NCI-H2227 (cell line): Measurements from ENCODE around the gene SLC27A3.

ENCODE experiments used
- DNase-seq: peaks from one replicate; lab custom pipeline; 2025; ENCODE audit not compliant: unreplicated experiment; lab: John Stamatoyannopoulos, UW

SLC27A3 gene, protein sequence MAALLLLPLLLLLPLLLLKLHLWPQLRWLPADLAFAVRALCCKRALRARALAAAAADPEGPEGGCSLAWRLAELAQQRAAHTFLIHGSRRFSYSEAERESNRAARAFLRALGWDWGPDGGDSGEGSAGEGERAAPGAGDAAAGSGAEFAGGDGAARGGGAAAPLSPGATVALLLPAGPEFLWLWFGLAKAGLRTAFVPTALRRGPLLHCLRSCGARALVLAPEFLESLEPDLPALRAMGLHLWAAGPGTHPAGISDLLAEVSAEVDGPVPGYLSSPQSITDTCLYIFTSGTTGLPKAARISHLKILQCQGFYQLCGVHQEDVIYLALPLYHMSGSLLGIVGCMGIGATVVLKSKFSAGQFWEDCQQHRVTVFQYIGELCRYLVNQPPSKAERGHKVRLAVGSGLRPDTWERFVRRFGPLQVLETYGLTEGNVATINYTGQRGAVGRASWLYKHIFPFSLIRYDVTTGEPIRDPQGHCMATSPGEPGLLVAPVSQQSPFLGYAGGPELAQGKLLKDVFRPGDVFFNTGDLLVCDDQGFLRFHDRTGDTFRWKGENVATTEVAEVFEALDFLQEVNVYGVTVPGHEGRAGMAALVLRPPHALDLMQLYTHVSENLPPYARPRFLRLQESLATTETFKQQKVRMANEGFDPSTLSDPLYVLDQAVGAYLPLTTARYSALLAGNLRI

DNA sequence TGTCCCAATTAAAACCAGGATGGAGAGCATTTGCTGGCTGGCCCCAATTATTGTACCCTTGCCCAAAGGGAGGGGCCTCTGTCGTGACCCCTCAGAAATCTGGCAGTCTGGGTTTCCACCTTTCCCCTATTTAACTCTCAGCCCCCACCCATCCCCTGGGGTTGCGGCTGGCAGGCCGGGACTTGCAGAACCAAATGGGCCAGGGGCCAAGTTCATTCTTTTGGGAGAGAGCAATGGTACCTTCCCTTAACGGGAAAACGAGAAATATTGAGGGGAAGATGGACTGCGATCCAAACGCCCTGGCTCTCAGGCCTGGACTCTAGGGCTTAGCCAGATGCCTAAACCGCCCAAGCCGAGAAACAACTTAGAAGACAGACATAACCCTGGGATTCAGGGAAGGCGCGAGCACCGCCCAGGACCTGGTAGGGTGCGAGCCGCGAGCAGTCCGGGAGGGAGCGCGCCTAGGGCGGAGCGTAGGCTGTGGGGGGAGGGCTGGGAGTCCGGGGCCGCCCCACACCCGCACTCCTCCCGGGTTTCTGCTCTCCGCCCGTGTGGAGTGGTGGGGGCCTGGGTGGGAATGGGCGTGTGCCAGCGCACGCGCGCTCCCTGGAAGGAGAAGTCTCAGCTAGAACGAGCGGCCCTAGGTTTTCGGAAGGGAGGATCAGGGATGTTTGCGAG, at the start of gene SLC27A3:
Gene SLC27A3 (plus strand): TSS at position 628 of the 678 bp plus-strand sequence. CDS start 91 bp downstream, outside the sequence.
- DNase-seq: peak; percentile 85

DNA sequence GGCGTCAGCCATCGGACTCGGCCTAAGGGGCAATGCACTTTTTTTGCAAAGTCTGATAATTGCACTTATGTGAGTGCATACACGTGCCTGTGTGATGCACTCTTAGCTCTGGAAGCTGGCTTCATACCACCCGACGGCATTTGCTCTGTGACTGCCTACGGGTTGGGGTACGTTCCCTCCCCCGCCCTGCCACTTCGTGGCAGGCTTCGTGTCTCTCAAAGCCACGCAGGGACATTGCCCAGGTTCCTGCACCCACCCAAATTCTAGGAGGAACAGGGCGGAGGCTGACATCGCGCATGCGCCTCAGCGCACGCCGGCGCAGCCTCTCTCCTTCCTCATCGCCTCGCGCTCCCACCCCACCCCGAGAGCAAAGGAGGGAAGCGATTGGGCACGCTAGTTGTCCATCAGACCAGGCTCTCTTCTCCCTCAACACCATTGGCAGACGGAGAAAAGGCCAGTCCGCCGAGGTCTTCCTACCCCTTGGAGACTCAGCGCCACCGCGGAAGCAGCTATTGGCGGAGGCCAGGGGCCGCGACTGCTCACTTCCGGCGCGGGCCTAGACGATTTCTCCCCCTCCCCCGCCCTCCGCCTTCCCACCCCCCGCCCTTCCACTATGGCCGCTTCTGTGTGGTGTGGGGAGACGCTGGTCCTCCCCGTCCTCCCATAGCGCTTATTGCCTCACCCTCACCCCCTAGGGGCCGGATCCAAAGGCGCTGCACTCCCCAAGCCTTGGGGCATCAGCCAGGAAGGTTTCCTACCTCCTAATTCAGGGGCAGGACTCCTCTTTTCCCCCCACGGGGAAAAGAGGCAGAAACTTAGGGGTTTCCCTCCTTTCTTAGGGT, 47.5 kb upstream of the SLC27A3 start, which contains the start of gene INTS3:
Gene INTS3 (plus strand): TSS at position 588 of the 842 bp plus-strand sequence. CDS start 585 bp downstream, outside the sequence.
- DNase-seq: peak; percentile 100

DNA sequence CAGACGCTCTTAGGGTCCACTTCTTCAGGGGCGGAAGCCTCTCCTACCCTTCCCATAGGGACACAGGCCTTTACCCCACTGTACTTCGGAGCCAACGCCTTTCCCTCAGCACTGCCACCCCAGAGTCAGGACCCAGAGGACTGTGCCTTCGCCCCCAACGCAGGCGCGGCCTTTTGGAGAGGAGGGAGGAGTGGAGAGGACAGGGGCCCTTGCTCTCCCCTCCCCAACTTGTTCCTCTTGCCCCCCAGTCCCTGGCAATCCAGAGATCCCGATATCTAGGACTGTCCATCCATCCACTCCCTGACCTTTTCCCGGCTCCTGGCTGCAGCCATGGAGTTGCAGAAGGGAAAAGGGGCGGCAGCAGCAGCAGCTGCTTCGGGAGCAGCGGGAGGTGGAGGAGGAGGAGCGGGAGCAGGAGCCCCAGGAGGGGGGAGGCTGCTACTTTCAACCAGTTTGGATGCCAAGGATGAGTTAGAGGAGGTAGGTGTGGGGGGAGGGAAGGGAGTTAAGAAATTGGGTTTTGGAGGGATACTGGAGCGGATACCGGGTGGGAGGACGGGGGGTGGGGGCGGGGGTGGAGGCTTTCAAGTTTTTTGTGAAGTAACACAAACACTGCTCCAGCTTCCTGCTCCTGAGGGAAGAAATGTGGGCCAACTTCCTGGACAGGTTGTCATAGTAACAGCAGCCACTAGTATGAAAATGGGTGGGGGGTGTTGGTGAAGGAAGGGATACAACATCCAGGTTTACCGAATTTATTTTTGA, 46.7 kb upstream of the SLC27A3 start:
- peak; percentile 69 for DNase-seq

DNA sequence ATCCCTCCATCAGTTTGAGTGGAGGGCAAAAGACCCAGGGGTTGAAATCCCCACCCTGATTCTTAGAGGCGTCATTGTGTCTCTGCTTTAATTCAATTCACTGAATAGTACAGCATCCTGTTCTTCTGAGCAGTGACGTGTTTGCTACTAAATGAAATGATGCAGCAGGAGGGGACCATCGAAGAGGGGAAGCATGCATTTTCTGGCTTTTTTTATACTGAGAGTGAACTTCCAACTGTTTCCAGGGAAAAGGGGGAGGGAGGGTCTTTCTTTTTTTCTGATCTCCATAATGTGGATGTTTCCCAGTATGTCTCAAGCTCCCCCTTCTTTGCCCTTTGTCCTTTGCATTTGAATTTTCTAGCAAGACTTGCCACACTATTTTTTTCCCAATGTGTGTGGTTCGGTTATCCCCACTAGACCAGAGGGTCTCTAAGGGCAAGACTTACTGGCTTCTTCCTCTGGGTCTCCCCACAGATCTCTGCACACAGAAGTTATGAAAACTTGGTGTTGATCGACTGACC, 44.7 kb upstream of the SLC27A3 start:
- no peak for DNase-seq

DNA sequence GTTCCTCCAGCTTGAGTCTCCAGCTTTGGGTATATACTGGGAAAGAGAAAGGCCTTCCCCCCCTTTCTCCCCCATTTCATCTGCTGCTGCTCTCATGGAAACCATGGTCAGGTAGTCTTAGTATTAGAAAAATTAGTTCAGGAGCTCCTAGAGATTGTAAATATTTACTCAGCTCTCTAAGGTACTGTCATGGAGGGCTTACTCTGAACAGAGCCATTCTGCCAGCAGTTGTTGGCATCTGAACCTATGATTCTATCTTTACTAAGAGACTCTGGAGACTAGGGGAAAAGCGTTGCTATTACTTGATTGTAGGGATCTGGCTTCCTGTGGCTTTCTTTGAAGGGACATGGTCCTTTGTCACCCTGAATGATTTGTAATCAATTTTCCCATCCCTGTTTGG, 41.2 kb upstream of the SLC27A3 start:
- DNase-seq: no peak

DNA sequence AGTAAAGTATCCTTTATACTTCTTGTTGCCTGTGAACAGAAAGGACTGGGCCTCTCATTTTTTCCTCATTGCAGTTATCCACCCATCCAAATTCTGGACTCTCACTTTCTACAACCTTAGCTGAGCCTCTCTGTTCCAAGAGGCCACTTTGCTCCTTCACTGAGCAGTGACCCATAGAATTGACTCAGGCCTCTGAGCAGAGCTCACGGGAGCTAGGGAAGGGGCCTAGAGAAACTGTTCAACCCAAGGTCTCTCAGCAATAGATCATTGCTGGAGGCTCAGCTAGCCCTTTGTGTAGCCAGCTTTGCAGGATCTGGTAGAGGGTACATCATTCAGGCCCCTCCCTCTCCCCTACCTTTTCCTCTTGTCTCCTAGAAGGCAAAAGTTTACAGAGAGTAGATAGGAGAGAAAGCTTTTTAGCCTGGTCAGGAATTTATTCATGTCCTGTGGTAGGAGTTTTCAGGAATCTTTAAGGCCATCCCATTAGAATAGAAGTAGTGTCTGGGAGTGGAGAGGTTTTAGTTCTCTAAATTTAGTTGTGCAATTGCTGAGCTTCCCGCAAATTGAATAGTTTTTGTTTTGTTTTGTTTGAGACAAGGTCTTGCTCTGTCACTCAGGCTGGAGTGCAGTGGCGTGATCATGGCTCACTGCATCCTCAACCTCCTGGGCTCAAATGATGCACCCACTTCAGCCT, 40.7 kb upstream of the SLC27A3 start:
- DNase-seq: no peak

DNA sequence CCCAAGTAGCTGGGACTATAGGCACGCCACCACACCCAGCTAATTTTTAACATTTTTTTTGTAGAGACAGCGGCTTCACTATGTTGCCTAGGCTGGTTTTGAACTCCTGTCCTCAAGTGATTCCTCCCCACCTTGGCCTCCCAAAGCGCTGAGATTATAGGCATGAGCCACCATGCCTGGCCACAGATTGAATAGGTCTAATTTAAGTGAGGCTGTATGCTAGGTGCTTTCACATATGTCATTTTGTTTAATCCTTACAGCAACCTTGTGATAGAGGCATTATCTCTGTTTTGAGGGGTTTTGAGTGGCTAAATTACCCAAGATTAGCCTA, 40.2 kb upstream of the SLC27A3 start:
- peak; percentile 30 for DNase-seq

DNA sequence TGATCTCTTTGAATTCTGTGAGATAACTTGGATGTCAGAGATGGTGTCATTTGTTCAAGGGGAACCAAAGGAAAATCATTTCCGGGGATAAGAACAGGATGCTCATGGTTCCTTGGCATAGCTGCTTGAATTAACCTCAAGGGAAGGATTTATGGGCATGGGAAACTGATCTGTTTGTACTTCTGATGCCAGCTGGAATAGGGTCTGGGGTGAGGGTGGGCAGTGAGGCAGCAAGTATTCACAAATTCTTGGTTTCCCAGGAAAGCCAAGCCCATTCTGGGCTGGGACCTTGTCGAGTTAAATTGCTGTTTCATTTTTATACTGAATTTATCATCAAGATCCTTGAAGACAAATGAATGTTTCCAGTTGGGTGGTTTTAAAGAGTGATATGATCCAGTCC, 33.2 kb upstream of the SLC27A3 start:
- DNase-seq: no peak

DNA sequence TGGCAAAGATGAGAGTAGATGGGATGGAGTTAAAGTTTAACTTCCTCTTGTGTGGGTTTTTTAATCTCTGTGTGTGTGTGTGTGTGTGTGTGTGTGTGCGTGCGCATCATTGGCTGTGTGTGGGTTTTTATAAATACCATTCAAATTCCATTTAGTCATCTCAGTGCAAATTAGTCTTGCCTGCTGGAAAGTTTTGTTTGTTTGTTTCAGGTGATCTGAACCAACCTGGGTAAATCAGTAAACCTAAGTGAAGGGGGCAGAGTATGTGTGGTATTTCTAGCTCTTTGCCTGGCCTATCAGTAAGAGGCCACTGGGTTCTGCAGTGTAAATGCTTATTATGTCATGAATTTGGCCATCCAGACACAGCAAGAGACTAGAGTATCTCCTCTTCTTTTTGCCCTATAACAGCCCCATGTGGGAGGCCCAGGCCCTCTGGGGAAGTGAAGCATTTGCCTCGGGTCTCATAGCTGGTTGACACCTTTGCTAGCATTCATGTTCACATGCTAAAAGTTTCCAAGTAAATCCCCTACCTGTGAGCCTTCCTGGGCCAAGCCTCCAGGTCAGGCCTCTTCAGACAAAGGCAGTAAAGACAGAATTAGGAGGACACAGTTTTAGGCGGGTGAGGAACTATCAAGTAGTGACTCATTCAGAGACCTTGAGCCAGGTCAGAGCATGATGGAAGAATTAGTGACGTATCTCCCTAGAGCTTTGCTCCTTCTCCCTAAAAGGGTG, 32.6 kb upstream of the SLC27A3 start:
- no peak for DNase-seq

DNA sequence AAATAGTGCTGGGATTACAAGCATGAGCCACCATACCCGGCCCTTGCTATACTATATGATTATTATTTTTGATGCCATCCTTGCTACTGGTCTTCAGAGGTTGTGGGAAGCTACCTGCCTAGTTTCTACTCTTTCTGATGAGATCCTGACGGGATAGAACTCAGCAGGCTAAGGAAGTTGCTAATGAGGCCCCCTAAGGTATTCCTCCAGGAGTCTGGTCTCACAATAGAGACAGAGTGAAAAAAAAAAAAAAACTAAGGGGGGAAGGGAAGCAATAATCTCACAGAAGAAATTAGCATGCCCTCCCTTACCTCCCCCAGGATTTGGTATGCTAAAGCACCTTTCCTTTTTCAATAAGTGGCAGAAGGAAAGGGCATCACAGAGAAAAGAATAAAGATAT, 29.8 kb upstream of the SLC27A3 start:
- no peak for DNase-seq

DNA sequence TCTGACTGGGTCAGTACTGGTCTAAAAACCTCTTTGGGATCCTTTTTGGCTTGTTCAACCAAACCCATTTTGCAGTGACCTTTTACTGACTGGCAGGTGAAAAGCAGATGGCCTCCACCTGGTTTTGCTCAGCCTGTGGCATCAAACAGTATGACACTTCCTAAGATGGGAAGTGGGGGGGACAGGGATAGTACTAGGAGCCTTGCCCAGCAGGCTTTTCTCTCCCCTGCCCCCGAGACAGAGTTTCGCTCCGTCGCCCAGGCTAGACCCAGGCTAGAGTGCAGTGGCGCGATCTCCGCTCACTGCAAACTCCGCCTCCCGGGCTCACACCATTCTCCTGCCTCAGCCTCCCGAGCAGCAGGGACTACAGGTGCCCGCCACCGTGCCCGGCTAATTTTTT, 29.0 kb upstream of the SLC27A3 start:
- DNase-seq: no peak

DNA sequence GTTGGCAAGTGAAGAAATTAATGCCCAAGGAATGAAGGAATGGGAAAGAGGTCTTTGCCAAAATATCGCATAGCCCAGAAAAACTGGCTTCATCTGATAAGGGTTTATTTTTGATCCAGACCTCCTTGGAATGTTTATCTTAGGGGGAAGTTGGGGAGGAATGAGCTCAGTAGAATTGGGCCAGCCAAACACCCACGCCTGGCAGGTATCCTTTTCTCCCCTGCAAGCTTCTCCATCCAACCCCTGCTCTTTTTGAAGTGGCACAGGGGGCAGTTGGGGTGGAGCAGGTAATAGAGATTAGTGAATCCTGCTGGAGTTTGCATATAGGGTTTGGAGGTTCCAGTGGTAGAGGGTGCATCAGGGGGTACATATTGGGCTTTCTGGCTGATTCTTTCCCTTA, 26.3 kb upstream of the SLC27A3 start:
- DNase-seq: no peak

DNA sequence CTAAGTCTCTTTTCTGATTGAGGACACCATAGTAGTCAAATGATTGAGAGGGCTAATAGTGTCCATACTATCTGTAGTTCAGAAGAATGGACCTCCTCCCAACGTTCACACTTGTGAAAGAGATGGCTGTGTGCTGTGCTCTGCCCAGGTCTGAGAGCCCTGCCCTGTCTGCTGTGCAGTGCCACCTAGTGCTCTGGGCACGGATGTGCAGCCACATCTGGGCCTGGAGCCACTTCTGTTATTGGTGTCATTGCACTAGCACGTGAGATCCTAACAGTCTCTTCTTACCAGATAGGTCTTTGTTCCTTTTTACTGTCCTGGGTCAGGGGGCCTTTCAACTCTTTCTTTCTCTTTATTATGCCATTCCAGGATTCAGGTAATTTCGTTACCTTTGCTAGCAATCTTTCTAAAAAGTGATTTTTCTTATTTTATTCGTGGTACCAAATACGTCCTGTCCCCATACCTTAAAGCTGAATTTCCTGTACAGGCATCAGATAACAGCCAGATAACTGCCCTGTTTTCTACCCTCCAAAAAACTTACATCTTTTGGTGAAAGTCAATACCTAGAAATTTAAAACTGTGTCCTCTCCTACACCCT, 25.7 kb upstream of the SLC27A3 start:
- peak; percentile 89 for DNase-seq

DNA sequence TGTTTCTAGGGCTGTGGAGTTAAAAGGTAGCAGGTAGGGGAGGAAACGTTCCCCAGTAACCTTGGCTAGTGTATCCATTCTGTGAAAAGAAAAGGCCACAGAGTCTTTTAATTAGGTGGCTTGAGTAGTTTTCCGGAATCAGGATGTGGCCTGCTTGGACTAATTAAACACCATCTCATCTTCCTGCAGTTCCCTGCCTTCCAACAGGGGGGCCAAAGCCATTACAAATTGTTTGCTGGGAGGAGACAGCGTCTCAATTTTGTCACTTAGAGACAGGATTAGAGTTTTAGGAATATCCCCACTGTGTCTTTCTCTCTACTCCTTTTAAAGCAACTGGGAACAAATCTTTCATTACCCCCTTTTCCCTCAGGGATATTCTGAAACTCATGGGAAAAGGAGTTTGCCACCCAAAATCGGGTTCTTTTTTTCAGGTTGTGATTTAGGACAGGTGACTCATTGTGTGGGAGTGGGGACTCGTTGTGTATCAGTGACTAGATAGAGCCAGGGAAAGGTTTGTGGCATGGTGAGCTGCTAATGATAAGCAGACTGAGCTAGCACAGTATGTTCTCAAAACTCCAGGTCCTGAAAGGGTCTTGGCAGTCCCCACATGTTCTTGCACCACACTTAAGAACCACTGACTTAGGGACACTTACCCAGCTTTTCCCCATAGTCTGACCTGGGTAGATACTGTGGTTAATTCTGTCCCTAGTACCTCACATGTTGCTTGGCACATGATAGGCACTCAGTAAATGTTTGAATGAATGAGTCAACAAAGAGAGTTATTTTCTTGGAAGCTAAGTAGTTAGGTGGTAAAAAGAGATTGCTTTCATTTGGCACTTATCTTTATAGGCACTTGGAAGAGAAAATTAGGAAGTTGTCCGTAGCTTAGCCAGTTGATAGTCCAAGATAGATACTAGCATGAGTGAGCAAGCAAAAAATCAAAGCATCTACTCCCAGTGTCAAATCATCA, 24.9 kb upstream of the SLC27A3 start:
- DNase-seq: no peak

DNA sequence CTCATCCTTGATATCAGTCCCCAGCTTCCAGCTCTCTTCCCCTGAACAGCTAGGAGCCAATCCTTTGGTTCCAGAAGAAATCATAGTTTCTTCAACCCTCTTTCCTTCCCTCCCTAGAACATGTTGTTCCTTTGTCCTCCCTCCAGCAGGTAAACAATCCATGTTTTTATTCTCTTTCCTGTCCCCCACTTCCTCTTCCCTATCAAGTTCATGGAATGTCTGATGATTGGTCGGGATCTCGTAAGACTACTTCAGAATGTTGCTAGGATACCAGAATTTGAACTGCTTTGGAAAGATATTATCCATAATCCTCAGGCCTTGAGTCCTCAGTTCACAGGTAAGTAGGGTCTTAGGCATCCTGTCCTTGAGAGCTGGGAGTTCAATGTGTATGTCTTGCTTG, 23.1 kb upstream of the SLC27A3 start:
- no peak for DNase-seq

DNA sequence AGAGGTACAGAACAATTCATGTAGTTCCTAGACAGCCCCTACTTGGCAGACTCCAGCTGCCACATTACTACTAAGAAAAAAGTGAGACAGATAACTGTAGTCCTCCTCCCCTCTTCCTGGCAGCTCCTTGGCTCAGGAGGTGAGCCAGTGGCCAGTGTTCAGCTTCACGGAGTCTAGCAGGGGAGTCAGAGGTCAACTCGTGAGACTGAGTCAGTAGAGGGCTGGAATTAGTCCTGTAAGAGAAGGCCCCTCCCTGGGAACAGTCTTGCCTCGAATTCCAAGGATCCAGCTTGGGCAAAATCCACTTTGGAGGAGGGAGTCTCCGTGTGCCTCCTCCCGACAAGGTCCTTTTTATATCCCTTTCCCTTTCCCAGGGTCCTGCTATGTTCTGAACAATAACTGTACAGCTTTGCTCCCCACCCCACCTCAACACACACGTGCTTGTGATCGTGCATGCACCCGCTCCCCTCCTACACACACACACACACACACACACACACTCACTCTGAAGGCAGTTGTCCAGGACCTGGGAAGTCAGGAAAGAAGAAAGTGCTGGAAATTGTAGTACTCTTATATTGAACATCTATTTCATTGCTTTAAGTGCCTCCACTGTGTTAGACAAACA, 22.5 kb upstream of the SLC27A3 start:
- DNase-seq: no peak

DNA sequence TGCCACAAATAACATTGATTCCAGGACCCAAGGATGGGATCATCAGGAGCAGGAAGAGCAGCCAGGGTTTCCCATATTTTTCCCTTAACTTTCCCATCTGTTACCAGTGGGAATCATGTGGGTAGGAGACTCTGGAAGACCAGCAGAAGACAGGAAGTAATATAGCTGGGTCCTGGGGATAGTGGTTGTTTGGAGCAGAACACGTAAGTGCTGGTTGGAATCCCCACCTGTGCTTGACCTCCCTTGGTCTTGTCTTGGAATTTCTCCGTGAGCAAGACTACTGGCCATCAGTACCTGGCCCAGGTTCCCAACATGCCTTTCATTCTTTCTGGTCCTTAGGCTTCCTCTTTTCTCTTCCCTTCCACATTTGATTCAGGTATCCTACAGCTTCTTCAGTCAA, 20.9 kb upstream of the SLC27A3 start:
- DNase-seq: no peak
